Thyroid gland (tissue), 4 donors: ENCODE results near the gene ARHGAP30. TPM values are rescaled to one million over a fixed set of nuclear protein-coding genes. Genes with fewer than 3 reads are reported as not detected.

Experiments
- DNase-seq, 2 donors: peaks; one replicate each; pipeline ENCODE4 v3.0.0-alpha.2; 2019
- H3K27ac ChIP-seq, 3 donors: fragments of 200-600 bp; sonication (generic); 1 replicate in 2 of 3; 2 replicates in 1 of 3; pipeline ENCODE4 v1.5.1; 2016 to 2019; ENCODE audit warnings: mild to moderate bottlenecking in 1 of 3, moderate library complexity in 1 of 3
- H3K27me3 ChIP-seq: fragments of 200-600 bp; sonication (generic); one replicate; pipeline ENCODE4 v1.5.1; 2019
- H3K36me3 ChIP-seq, 2 donors: fragments of 200-600 bp; sonication (generic); one replicate each; pipeline ENCODE4 v1.5.1; 2016 to 2019
- H3K4me1 ChIP-seq, 2 donors: fragments of 200-600 bp; sonication (generic); one replicate each; pipeline ENCODE4 v1.5.1; 2017 to 2019
- H3K4me3 ChIP-seq, 3 donors: fragments of 200-600 bp; sonication (generic); replicated peaks in 1 of 3; 1 replicate in 2 of 3; 2 replicates in 1 of 3; pipeline ENCODE4 v1.5.1; 2016; ENCODE audit warnings: mild to moderate bottlenecking in 1 of 3
- H3K9me3 ChIP-seq: fragments of 200-600 bp; sonication (generic); one replicate; pipeline ENCODE4 v1.5.1; 2017
- POLR2A ChIP-seq, 2 donors: fragments of 450-650 bp; IDR thresholded peaks; one replicate each; pipeline ENCODE4 v1.6.1; 2017; ENCODE audit warnings: antibody characterized with exemption in 2 of 2, mild to moderate bottlenecking in 2 of 2, moderate library complexity in 1 of 2
- WGBS, 2 donors: methylation state at CpG; one replicate each; pipeline ENCODE4 v1.1.5; 2017; 5-methylcytosine and 5-hydroxymethylcytosine counted together
- intact Hi-C: fragments of 100-400 bp; cut with DNase I; formaldehyde crosslinking; loops from one replicate; pipeline ENCODE4 v1.15.1; 2023
- total RNA-seq, 4 donors: library from RNA; depleted of rRNA; stranded (reverse); fragments of >200 nt; gene quantifications; one replicate each; pipeline ENCODE4 v1.2.3, GENCODE V29; 2016
- TF ChIP-seq, protein P1 (sequence below), 6 experiments: fragments of 200-600 bp in 3 of 6; fragments of 450-650 bp in 3 of 6; sonication (generic) in 3 of 6; IDR thresholded peaks; one replicate each; pipeline ENCODE4 v1.5.1; 2016 to 2019; ENCODE audit warnings: antibody characterized with exemption in 6 of 6, mild to moderate bottlenecking in 2 of 6, inconsistent platforms in 1 of 6, moderate library complexity in 1 of 6

ARHGAP30 gene
- total RNA-seq, 4 donors from 2014 or later: 1.4 to 3.5 (median 2.9) TPM

DNA sequence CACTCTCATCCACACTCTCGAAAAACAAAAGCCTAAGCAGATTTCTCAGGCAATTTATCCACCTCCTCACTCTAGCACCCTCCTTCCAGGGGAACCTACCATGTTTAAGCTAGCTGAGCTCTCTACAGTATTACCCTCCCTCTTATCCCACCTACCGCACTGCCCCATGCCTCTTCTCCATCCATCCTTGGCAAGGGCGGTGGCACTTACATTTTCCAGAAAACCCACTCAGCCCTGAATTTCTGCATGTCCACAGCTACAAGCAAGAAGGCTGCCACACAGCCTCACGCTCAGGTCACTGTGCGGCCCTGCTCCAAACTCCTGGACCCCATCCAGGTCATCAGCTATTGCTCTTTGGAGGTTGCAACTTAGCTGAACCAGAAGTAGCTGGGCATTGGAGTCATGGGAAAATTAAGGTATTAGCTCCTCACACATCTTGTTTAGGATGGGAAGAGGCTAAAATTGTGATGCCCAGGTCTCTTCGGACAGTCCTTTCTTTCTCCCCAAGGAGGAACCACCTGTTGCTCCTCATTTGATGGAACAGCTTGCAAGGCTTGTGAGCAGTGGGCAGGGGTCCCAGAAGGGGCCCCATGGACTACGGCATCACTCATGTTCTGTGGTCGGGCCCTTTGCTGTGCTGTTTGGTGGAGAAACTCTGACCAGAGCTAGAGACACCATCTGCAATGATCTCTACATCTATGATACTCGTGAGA is 29.6 kb upstream of the ARHGAP30 start:
- intact Hi-C loops: loop anchor here (5.0 to 10.0 kb wide), 3 partner anchors 54 to 264 kb away; partner anchors contain the start of gene USF1
- 61 to 69% methylated on average over 9 of the region's 9 CpGs for WGBS, 2 donors
- Histone ChIP-seq H3K27ac (peak overlapping the region in 1 of 3 donors; percentile 54), H3K36me3 (peaks cover 3 to 6% of the 10 kb centered on the region in 2 donors), H3K27me3 (no peaks in the 10 kb centered on the region), H3K4me3 (peak overlapping the region in 2 of 3 donors; percentile 51 to 70), H3K4me1 (peaks cover 7 to 8% of the 10 kb centered on the region in 2 donors), H3K9me3 (no peaks in the 10 kb centered on the region)
- TF ChIP-seq, protein P1, sequence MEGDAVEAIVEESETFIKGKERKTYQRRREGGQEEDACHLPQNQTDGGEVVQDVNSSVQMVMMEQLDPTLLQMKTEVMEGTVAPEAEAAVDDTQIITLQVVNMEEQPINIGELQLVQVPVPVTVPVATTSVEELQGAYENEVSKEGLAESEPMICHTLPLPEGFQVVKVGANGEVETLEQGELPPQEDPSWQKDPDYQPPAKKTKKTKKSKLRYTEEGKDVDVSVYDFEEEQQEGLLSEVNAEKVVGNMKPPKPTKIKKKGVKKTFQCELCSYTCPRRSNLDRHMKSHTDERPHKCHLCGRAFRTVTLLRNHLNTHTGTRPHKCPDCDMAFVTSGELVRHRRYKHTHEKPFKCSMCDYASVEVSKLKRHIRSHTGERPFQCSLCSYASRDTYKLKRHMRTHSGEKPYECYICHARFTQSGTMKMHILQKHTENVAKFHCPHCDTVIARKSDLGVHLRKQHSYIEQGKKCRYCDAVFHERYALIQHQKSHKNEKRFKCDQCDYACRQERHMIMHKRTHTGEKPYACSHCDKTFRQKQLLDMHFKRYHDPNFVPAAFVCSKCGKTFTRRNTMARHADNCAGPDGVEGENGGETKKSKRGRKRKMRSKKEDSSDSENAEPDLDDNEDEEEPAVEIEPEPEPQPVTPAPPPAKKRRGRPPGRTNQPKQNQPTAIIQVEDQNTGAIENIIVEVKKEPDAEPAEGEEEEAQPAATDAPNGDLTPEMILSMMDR (IDR thresholded peaks at IDR 0.05): no peak
- TF ChIP-seq POLR2A (IDR thresholded peaks at IDR 0.05): no peak
- DNase-seq: peak; percentile 19 to 32

DNA sequence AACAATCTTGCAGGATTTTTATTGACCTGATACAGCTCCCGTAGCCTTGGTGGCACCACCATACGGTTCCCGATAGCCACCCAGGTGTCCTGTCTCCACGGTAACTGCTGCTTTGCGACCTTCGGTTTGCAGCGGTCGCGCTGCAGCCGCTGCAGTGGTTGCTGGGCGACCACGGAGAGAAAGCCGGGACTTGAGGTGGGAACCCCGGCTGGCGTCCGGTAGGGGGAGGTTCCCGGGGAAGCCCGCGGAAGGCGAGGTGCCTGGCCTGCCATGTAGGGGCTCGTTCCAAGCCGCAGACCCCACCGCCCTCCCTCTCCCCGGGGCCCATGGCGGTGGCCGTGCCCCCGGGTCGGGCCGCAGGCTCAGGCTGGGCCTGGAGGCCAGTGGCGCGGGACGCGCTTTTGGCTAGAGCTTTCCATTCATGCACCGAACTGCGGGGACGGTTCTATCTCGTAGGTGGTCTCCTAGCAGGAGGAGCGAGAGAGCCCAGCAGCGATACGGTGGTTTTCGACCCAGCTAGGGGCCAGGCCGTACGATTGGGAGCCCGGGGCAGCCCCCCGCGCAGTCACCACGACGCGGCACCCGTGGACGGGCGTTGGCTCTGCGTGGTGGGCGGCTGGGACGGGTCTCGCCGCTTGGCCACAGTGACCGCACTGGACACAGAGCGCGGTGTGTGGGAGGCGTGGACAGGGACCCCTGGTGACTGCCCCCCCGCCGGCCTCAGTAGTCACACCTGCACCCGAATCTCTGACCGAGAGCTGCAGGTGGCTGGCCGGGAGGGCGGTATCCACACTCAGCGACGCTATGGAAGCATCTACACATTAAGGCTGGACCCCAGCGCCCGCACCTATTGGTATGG is 28.7 kb upstream of the ARHGAP30 start, which contains the start of gene KLHDC9:
KLHDC9 (plus strand) TSS at position 152 of the 859 bp plus-strand sequence; CDS start at position 327, 175 bp downstream.
- TF ChIP-seq POLR2A (IDR thresholded peaks at IDR 0.05): peak in 1 of 2 donors; percentile 36
- TF ChIP-seq, protein P1 (IDR thresholded peaks at IDR 0.05): peak in 1 of 6 experiments; percentile 33
- Histone ChIP-seq H3K36me3 (peaks cover 3 to 6% of the 10 kb centered on the region in 2 donors), H3K9me3 (no peaks in the 10 kb centered on the region), H3K4me1 (peaks cover 7 to 8% of the 10 kb centered on the region in 2 donors), H3K4me3 (peak within 1 kb of the TSS; percentile 51 to 70 (median 66)), H3K27ac (peak within 1 kb of the TSS in 2 of 3 donors; percentile 54 to 68), H3K27me3 (no peaks in the 10 kb centered on the region)
- 7 to 10% methylated on average over 22 to 54 of the region's 71 CpGs for WGBS, 2 donors
- intact Hi-C loops: loop anchor here (5.0 to 10.0 kb wide), 3 partner anchors 54 to 264 kb away; partner anchors contain the start of gene USF1
- peak; percentile 93 to 94 for DNase-seq

DNA sequence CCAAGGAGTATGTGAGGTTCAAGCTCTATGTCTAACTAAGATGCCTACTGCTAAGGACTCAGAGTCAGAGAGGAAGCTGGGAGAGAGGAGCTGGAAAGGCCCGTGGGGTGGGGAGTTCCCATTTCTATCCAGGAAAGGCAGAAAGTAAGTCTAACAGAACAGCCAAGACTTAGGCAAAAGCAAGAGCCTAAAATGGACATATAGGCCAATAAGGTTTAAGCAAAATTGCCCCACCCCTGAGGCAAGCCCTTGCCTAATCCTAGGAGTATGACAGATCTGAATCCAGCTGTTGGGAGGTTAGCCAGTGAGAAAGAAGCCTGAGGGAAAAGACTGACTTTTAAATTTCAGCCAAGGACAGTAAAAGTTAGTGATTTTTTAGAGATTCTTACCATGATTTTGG is 26.8 kb upstream of the ARHGAP30 start:
- peak overlapping the region in 1 of 3 donors; percentile 18 for H3K27ac ChIP-seq

DNA sequence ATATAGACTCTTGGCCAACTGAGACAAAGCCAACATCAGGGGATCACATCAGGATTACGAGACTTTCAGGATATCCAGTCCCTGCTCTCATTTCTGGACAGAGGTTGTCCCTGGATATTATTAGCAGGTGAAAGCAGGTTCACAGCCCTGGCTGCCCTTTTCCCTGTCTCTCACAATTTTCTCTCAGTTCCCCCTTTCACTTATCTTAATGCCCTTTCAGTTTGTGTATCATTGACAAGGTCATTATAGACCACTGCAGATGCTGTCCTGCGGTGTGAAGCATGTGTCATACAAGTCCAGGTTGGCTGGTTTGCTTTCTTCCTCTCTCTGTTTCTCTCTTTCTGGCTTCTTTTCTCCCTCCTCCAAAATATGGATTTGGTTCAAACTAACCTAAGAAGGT is 26.3 kb upstream of the ARHGAP30 start:
- no peak for DNase-seq
- H3K9me3 ChIP-seq: no peaks in the 10 kb centered on the region
- 90 to 95% methylated on average over 2 of the region's 2 CpGs for WGBS, 2 donors
- H3K27ac ChIP-seq: no peak overlapping the region
- no peak for TF ChIP-seq POLR2A (IDR thresholded peaks at IDR 0.05)
- TF ChIP-seq, protein P1 (IDR thresholded peaks at IDR 0.05): no peak
- no peaks in the 10 kb centered on the region for H3K27me3 ChIP-seq
- no peak overlapping the region for H3K4me3 ChIP-seq
- peaks cover 7 to 8% of the 10 kb centered on the region in 2 donors for H3K4me1 ChIP-seq
- H3K36me3 ChIP-seq: no peaks in the 10 kb centered on the region
- intact Hi-C loops: loop anchor here (5.0 to 10.0 kb wide), 3 partner anchors 51 to 261 kb away; partner anchors contain the start of gene USF1

More for the DNA sequence above, 26.8 kb upstream of the ARHGAP30 start:
- 60 to 65% methylated on average over 1 of the region's 1 CpG for WGBS, 2 donors
- no peak for DNase-seq
- Histone ChIP-seq H3K36me3 (peaks cover 1 to 2% of the 10 kb centered on the region in 2 donors), H3K27me3 (no peaks in the 10 kb centered on the region), H3K4me1 (peaks cover 7 to 8% of the 10 kb centered on the region in 2 donors), H3K4me3 (no peak overlapping the region), H3K9me3 (no peaks in the 10 kb centered on the region)
- TF ChIP-seq, protein P1 (IDR thresholded peaks at IDR 0.05): no peak
- TF ChIP-seq POLR2A (IDR thresholded peaks at IDR 0.05): no peak
- intact Hi-C loops: loop anchor here (5.0 to 10.0 kb wide), 3 partner anchors 52 to 262 kb away; partner anchors contain the start of gene USF1
